NK-92 treated with Interleukin-12 subunit alpha and Interleukin-12 subunit beta, amount 100 ng/mL, for 24 hours (cell line): ENCODE results near the gene ZC3H12C.

Experiments
- DNase-seq: peaks from one replicate; lab custom pipeline; 2025; lab: John Stamatoyannopoulos, UW

The ZC3H12C gene

DNA sequence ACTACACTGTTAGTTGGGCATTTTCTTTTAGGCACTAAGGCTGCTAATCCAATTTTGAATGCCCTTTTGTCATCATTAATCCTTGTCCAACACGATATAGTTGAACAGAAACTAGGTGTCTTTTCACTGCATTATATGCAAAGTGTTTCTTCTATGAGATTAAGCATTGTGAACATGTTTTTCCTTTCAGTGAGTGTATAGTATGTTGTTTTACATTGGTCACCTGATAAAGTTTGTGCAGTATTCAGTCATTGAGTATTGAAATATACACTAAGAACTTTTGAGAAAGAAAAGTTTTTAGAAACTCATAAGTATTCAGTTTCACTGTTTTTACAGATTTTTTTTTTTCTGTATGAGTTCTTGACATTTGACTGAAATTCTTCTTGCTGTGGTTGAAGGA, 59.0 kb downstream of the ZC3H12C start:
- DNase-seq, result no peak

GRCh38 chr11:110153474-110153873, 60.3 kb downstream of the ZC3H12C start:
- no peak for DNase-seq

DNA sequence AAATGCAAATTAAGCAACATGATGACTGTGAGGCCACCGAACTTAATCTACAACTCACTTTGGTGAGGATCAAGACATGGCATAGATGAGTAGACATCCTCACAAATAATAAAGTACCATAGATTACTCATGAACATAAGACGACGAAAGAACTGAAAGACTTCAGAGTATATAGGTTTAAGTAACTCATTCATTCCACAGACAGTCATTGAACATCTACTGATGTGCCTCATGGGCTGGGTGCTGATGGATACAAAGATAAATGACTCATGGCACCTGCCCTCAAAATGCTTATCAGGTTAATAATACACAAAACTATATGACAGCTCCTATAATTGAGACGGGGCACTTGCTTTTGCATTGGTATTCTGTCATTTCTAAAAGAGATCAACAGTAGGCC, 63.3 kb downstream of the ZC3H12C start:
- DNase-seq, result no peak

DNA sequence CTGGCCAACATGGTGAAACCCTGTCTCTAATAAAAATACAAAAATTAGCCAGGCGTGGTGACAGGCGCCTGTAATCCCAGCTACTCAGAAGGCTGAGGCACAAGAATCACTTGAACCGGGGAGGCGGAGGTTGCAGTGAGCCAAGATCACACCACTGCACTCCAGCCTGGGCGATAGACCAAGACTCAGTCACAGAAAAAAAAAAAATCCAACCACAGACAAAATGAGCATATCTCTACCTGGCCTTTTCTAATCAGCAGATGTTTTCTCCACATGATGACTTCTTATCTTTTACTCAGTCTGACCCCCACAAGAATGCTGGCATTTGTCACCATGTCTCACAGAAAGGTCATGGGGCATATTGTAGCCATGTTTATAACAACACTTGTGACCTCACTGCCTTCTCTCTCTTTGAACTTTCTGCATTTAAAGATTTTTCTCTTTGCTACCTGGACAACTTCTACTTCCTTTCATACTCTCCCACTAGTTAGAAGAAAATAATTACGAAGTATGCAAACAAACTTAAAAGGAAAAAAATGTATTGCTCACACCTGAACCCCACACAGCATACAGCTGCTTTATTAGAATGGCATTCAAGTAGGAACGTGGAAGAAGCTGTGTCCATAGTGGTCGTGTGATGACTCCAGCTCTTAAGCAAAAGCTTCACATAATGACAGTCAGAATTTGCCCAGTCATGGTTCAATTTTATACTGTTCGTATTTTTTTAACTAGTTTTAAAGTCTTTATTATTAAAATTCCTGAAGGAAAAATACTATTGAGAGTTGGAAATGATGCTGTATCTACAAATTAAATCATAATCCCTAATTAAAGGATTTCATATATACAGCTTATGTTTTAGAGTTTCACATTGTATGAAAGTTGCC, 65.4 kb downstream of the ZC3H12C start:
- no peak for DNase-seq

- DNase-seq, result no peak
Observed at GRCh38 chr11:110159476-110159875, 66.3 kb downstream of the ZC3H12C start.

- DNase-seq, result no peak
Observed at GRCh38 chr11:110160016-110160415, 66.8 kb downstream of the ZC3H12C start.

DNA sequence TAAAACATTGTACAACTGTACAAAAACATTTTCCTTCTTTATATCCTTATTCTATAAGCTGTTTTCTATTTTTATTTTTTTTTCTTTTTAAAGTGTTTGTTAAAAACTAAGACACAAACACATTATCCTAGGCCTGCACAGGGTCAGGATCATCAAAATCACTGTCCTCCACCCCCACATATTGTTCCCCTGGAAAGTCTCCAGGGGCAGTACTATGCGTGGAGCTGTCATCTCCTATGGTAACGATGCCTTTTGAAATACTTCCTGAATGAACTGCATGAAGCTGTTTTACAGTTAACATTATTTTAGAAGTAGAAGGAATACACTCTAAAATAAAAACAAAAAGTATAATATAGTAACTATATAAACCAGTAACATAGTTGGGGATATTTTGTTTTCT, 67.2 kb downstream of the ZC3H12C start:
- no peak for DNase-seq

DNA sequence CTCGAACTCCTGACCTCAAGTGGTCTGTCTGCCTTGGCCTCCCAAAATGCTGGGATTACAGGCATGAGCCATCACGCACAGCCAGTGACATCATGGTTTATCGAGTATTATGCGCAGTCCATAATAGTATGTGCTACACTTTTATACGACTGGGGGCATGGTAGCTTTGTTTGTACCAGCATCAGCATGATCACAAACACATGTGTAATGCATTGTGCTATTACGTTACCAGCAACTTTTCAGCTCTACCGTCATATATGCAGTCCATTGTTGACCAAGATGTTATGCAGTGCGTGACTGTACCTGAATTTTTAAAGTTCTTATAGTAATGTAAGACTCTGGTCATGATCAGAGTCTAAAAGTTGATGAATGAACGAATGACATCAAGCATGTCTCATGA, 67.9 kb downstream of the ZC3H12C start:
- no peak for DNase-seq

- no peak for DNase-seq
Observed at GRCh38 chr11:110162216-110162615, 69.0 kb downstream of the ZC3H12C start.

DNA sequence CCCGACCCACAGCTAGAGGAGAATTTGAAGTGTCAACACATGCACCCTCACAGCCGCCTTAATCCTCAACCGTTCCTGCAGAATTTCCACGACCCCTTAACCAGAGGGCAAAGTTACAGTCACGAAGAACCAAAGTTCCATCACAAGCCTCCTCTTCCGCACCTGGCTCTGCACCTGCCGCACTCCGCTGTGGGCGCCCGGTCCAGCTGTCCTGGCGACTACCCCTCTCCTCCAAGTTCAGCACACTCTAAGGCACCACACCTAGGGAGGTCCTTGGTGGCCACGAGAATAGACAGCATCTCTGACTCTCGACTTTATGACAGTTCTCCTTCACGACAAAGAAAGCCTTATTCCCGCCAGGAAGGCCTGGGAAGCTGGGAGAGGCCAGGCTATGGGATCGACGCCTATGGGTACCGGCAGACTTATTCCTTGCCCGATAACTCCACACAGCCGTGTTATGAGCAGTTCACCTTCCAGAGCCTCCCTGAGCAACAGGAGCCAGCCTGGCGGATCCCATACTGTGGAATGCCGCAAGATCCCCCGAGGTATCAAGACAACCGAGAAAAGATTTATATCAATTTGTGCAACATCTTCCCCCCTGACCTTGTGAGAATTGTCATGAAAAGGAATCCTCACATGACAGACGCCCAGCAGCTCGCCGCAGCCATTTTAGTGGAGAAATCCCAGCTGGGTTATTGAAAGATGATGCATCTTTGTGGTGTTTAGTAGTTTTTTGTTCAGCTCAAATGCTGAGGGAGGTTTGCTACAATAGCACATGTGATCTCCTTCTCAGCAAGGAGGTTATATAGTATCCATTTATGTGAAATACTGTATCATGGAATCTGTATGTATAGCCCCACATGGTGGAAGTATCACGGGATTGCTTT, 72.1 kb downstream of the ZC3H12C start:
- DNase-seq, result no peak

GRCh38 chr11:110168033-110168803, 75.0 kb downstream of the ZC3H12C start:
- no peak for DNase-seq

DNA sequence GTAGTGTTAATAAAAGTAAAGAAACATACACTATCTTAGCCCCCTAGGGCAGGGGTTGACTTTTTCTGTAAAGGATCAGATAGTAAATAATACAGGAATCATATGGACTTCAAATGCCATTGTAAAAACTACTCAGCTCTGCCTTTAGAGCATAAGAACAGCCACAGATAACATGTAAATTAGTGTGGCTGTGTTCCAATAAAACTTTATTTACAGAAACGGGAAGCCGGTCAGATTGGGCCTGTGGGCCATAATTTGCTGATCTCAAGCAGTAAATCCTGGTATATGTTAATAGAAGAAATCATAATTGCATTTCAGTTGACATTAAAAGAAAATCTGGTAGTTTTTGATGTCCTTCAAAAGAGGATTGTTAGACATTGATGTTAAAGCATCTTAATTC, 76.5 kb downstream of the ZC3H12C start:
- no peak for DNase-seq

DNA sequence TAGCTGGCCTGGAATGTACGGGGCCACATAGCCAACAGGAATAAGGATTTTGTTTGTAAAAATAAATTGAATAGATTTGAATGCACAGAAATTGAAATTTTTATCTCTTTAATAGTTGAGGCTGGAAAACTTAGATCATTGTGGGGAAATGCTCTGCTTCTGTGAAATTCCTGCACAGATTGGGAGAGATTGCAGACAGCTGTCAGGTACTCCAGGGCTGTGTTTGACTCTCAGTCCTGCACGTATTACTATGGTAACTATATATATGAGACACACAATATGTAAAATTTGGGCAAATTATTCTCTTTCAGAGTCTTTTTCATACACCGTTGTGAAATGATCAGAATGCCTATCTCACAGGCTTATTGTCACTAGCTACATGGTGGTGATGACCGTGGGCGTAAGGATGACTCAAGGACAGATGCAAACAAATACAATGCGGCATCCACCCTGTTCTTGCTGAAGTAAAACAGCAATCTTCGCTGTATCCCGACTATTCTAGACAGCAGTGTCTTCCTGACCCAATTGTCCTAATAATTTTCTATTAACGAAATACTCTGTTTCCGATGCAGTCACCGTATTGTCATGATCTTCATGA, 79.4 kb downstream of the ZC3H12C start:
- DNase-seq, result no peak

- no peak for DNase-seq
Observed at GRCh38 chr11:110173811-110174644, 80.8 kb downstream of the ZC3H12C start.

- no peak for DNase-seq
Observed at GRCh38 chr11:110174645-110175310, 81.6 kb downstream of the ZC3H12C start.

DNA sequence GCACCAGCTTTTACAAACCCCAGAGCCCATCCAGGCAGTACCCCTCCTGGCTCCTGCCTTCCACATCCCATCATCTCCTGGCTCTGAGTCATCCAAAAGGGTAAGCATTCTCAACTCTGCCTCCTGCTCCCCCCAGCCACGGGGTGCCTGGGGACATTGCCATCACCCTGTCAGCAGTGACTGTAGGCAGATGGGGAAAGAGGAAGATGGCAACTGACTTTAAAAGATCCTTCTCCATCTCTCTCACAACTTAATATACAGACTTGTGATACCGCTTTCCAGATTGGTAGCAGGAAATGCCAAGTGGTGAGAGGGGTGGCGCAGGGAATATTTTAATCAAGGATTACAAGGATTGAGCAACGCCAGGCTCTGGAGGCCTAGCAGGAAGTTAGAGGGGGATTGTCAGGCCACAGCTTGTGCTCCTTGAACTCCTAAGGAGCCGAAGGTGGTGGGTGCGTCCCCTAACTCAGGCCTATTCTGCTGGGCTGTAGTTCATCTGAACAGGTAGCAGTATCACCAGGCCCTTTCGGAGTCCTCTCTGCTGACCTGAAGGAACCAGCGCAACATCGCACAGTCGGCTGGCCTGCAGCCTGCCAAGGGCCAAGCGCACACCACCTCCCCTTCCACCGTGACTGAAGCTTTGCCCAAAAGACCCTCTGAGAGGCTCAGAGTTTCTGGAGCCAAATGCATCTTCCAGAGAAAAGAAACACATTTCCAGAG, 83.3 kb downstream of the ZC3H12C start:
- DNase-seq, result no peak

- no peak for DNase-seq
Observed at GRCh38 chr11:110177086-110177456, 83.9 kb downstream of the ZC3H12C start.

DNA sequence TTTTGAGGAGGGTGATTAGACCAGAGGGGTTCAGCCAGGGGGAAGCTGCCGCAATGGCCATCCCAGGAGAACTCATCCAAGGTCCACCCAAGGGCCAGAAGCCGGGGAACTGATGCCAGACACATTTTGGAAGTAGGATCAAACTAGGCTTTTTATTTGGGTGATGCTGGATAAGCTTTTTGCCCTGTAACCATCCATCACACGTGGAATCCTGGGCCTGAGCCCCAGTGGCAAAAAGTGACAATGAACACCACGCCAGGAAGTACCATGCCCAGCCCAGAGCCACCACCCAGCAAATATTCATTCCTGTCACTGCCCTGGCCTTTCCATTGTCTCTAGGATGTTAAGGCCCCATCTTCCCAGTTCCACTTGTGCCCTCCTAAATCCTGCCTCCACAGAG, 85.9 kb downstream of the ZC3H12C start:
- DNase-seq, result no peak

- peak; percentile 24 for DNase-seq
Observed at GRCh38 chr11:110182886-110183285, 89.7 kb downstream of the ZC3H12C start.

- no peak for DNase-seq
Observed at GRCh38 chr11:110184456-110184855, 91.3 kb downstream of the ZC3H12C start.
